Transverse colon (tissue), 3 donors: Measurements from ENCODE around the gene PLK1.

Experiments
- CTCF ChIP-seq, 5 experiments: fragments of 200-600 bp in 3 of 5; fragments of 450-650 bp in 2 of 5; sonication (generic) in 3 of 5; IDR thresholded peaks; 1 replicate in 2 of 5; 2 replicates in 3 of 5; pipeline ENCODE4 v1.5.1; 2016 to 2017; ENCODE audit warnings: antibody characterized with exemption in 5 of 5, inconsistent platforms in 3 of 5, mild to moderate bottlenecking in 2 of 5, moderate library complexity in 1 of 5
- EP300 ChIP-seq: sonication (generic); formaldehyde crosslinking; IDR thresholded peaks from one replicate; pipeline ENCODE4 v1.6.1; 2017; ENCODE audit warnings: antibody characterized with exemption, low read depth
- POLR2A ChIP-seq: fragments of 450-650 bp; IDR thresholded peaks from one replicate; pipeline ENCODE4 v1.6.1; 2016; ENCODE audit warnings: antibody characterized with exemption, mild to moderate bottlenecking, moderate library complexity

- TF ChIP-seq CTCF (IDR thresholded peaks at IDR 0.05) (no peak), POLR2A (no peak), EP300 (no peak)
Observed at GRCh38 chr16:23640615-23640930, 38.1 kb upstream of the PLK1 start.
